ENCODE data around the gene RAB33B.

DNA sequence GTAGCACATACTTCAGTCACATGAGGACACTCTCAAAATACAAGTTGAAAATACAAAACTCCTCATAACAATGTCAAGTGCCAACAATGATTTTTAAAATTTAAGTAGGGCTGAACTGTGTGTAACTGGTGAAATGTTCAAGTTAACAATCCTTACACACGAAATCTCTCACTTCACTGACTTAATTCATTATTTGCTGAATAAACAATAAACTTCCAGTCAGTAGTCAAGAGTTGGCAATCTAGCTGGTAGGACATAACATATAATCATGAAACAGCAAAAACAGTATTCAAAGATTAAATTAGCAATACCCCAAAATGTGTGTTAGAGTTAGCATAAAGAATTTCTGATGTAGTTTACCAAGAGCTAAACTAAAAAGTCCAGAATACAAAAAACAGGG, 1.9 kb upstream of the RAB33B start:
- no peak for TF ChIP-seq CTCF (IDR thresholded peaks at IDR 0.05)
- no peak for TF ChIP-seq EZH2phosphoT487 (IDR thresholded peaks at IDR 0.05)
- no peak for TF ChIP-seq EZH2 (IDR thresholded peaks at IDR 0.05)
